PC-9 (cell line): ENCODE measurements around the gene MFNG. TPM values are rescaled to one million over a fixed set of nuclear protein-coding genes. Genes with fewer than 3 reads are reported as not detected.

ENCODE experiments used
- BruUV-seq: library from RNA; stranded (reverse); fragments of 400-500 nt; replicated peaks from 2 replicates; lab custom pipeline; 2021; lab: Mats Ljungman, UMichigan
- CTCF ChIA-PET: fragments of 300-600 bp; sonication (Branson Sonifier 250); formaldehyde crosslinking; loops from one replicate; lab custom pipeline; 2022; ENCODE audit warnings: antibody characterized with exemption; lab: Charles Lee
- POLR2A ChIA-PET: fragments of 300-600 bp; sonication (Branson Sonifier 250); formaldehyde crosslinking; loops from one replicate; lab custom pipeline; 2022; ENCODE audit warnings: antibody characterized with exemption; ENCODE audit not compliant: unreplicated experiment; lab: Charles Lee
- DNase-seq, 2 experiments: peaks; one replicate each; pipeline versions ENCODE4 v3.0.0 to v3.0.0-alpha.2; 2015 to 2022; ENCODE audit warnings: mixed read lengths in 1 of 2
- H2AFZ ChIP-seq: fragments of 200-600 bp; sonication (generic); 2 replicates; pipeline ENCODE4 v1.8.1; 2017; ENCODE audit warnings: antibody characterized with exemption
- H3F3A ChIP-seq: fragments of 200-600 bp; sonication (generic); 2 replicates; pipeline ENCODE4 v1.8.1; 2017; ENCODE audit warnings: antibody characterized with exemption, mild to moderate bottlenecking, low read depth; ENCODE audit not compliant: insufficient read depth
- H3K27ac ChIP-seq: fragments of 200-600 bp; sonication (generic); 2 replicates; pipeline ENCODE4 v1.6.1; 2016; ENCODE audit warnings: mixed run types
- H3K27me3 ChIP-seq: fragments of 200-600 bp; sonication (generic); 2 replicates; pipeline ENCODE4 v1.6.1; 2016; ENCODE audit warnings: low read depth, mixed run types; ENCODE audit not compliant: insufficient read depth
- H3K36me3 ChIP-seq: fragments of 200-600 bp; sonication (generic); 2 replicates; pipeline ENCODE4 v1.6.1; 2016; ENCODE audit warnings: low read depth, mixed run types
- H3K4me1 ChIP-seq: fragments of 200-600 bp; sonication (generic); replicated peaks from 2 replicates; pipeline ENCODE4 v1.6.1; 2016; ENCODE audit warnings: mixed run types; ENCODE audit not compliant: insufficient read depth
- H3K4me2 ChIP-seq: fragments of 200-600 bp; sonication (generic); 2 replicates; pipeline ENCODE4 v1.6.1; 2017; ENCODE audit warnings: mixed run types
- H3K4me3 ChIP-seq: fragments of 200-600 bp; sonication (generic); 2 replicates; pipeline ENCODE4 v1.6.1; 2016; ENCODE audit warnings: mixed run types
- H3K79me2 ChIP-seq: fragments of 200-600 bp; sonication (generic); 2 replicates; pipeline ENCODE4 v1.6.1; 2017; ENCODE audit warnings: low read depth, mixed run types
- H3K9me2 ChIP-seq: fragments of 200-600 bp; sonication (generic); 2 replicates; pipeline ENCODE4 v1.8.1; 2017; ENCODE audit warnings: mild to moderate bottlenecking; ENCODE audit not compliant: insufficient read depth
- H3K9me3 ChIP-seq: fragments of 200-600 bp; sonication (generic); 2 replicates; pipeline ENCODE4 v1.8.1; 2016; ENCODE audit warnings: low read depth; ENCODE audit not compliant: insufficient read depth
- H4K20me1 ChIP-seq: fragments of 200-600 bp; sonication (generic); 2 replicates; pipeline ENCODE4 v1.8.1; 2017; ENCODE audit not compliant: insufficient read depth
- CTCF ChIP-seq: fragments of 200-600 bp; sonication (generic); conservative IDR thresholded peaks from 2 replicates; pipeline ENCODE4 v1.6.1; 2017; ENCODE audit warnings: mixed run types, antibody characterized with exemption, mild to moderate bottlenecking, moderate library complexity
- EZH2 ChIP-seq: fragments of 200-600 bp; sonication (generic); IDR thresholded peaks from 2 replicates; pipeline ENCODE4 v1.8.0; 2017; ENCODE audit warnings: antibody characterized with exemption, low read depth
- intact Hi-C: fragments of 100-400 bp; cut with micrococcal nuclease; formaldehyde crosslinking; loops from one replicate; pipeline ENCODE4 v1.10.0; 2022; ENCODE audit not compliant: unreplicated experiment
- total RNA-seq: library from RNA; stranded (reverse); gene quantifications from 2 replicates; pipeline ENCODE4 v1.2.3, GENCODE V29; 2021

Gene MFNG
- total RNA-seq, 1 experiment from 2014 or later, result 28.1 TPM

GRCh38 chr22:37505989-37506388, 19.8 kb upstream of the MFNG start:
- no peak overlapping the region for H3K4me2 ChIP-seq
- H3F3A ChIP-seq, result peaks cover 61% of the 10 kb centered on the region
- BruUV-seq, result no TSS peak
- no peak overlapping the region for H3K4me3 ChIP-seq
- intact Hi-C loops, result no loop called here
- DNase-seq, result no peak
- ChIA-PET CTCF (interaction anchor here (0.5 kb wide), 1 partner anchor 636 kb away, joined by 4 read pairs; no protein-coding TSS in a partner anchor), POLR2A (no interaction called here)
- H3K27ac ChIP-seq, result no peak overlapping the region
- H3K36me3 ChIP-seq, result peaks cover 23% of the 10 kb centered on the region
- H2AFZ ChIP-seq, result no peak overlapping the region
- H3K79me2 ChIP-seq, result peaks cover 18% of the 10 kb centered on the region
- no peaks in the 10 kb centered on the region for H3K9me3 ChIP-seq
- no peaks in the 10 kb centered on the region for H3K27me3 ChIP-seq
- H3K4me1 ChIP-seq, result peaks cover 59% of the 10 kb centered on the region
- H3K9me2 ChIP-seq, result no peaks in the 10 kb centered on the region
- no peaks in the 10 kb centered on the region for H4K20me1 ChIP-seq
- TF ChIP-seq EZH2 (no peak), CTCF (no peak)

- ChIA-PET CTCF (interaction anchor here (0.7 kb wide), 1 partner anchor 1151 kb away, joined by 3 read pairs; no protein-coding TSS in a partner anchor), POLR2A (interaction anchor here (0.6 kb wide), 1 partner anchor 75 kb away, joined by 9 read pairs; no protein-coding TSS in a partner anchor)
- H3K4me1 ChIP-seq, result peaks cover 55% of the 10 kb centered on the region
- H4K20me1 ChIP-seq, result no peaks in the 10 kb centered on the region
- no peaks in the 10 kb centered on the region for H3K9me3 ChIP-seq
- no peaks in the 10 kb centered on the region for H3K9me2 ChIP-seq
- H3K4me3 ChIP-seq, result no peak overlapping the region
- intact Hi-C loops, result no loop called here
- H3K4me2 ChIP-seq, result no peak overlapping the region
- H3K27me3 ChIP-seq, result no peaks in the 10 kb centered on the region
- H2AFZ ChIP-seq, result no peak overlapping the region
- no peak overlapping the region for H3K27ac ChIP-seq
- peaks cover 23% of the 10 kb centered on the region for H3K36me3 ChIP-seq
- BruUV-seq, result no TSS peak
- H3K79me2 ChIP-seq, result peaks cover 14% of the 10 kb centered on the region
- no peak for DNase-seq
- TF ChIP-seq CTCF (no peak), EZH2 (no peak)
- H3F3A ChIP-seq, result peaks cover 57% of the 10 kb centered on the region
Observed at GRCh38 chr22:37505565-37505964, 19.4 kb upstream of the MFNG start.

GRCh38 chr22:37504964-37505363, 18.8 kb upstream of the MFNG start:
- peaks cover 23% of the 10 kb centered on the region for H3K36me3 ChIP-seq
- no TSS peak for BruUV-seq
- H3F3A ChIP-seq, result peaks cover 53% of the 10 kb centered on the region
- H3K9me2 ChIP-seq, result no peaks in the 10 kb centered on the region
- ChIA-PET POLR2A (interaction anchor here (0.6 kb wide), 1 partner anchor 76 kb away, joined by 9 read pairs; no protein-coding TSS in a partner anchor), CTCF (interaction anchor here (0.7 kb wide), 1 partner anchor 1152 kb away, joined by 3 read pairs; no protein-coding TSS in a partner anchor)
- no peak overlapping the region for H2AFZ ChIP-seq
- intact Hi-C loops, result no loop called here
- DNase-seq, result no peak
- H3K4me3 ChIP-seq, result no peak overlapping the region
- H3K79me2 ChIP-seq, result peaks cover 8% of the 10 kb centered on the region
- H4K20me1 ChIP-seq, result no peaks in the 10 kb centered on the region
- no peaks in the 10 kb centered on the region for H3K27me3 ChIP-seq
- H3K4me1 ChIP-seq, result peaks cover 49% of the 10 kb centered on the region
- H3K9me3 ChIP-seq, result no peaks in the 10 kb centered on the region
- TF ChIP-seq CTCF (no peak), EZH2 (no peak)
- no peak overlapping the region for H3K4me2 ChIP-seq
- H3K27ac ChIP-seq, result no peak overlapping the region
